ENCODE measurements around the gene PDE11A.
"Not testable (repeated sequence)": the region's sequence is repeated elsewhere in the genome, so short reads cannot be mapped to it uniquely, and the experiment has no call there.

The PDE11A gene

GRCh38 chr2:177808984-177809809 is 263.4 kb downstream of the PDE11A start:
- DNase-seq, result no peak

GRCh38 chr2:177806025-177806424 is 266.6 kb downstream of the PDE11A start:
- no peak for DNase-seq

- no peak for DNase-seq
These were observed 273.0 kb downstream of the PDE11A start for GRCh38 chr2:177799531-177799930.

GRCh38 chr2:177797808-177798207 is 274.8 kb downstream of the PDE11A start:
- DNase-seq, result no peak

GRCh38 chr2:177796654-177797415 is 275.7 kb downstream of the PDE11A start:
- no peak for DNase-seq

- DNase-seq, result no peak
These were observed 276.6 kb downstream of the PDE11A start for GRCh38 chr2:177796011-177796410.

GRCh38 chr2:177785143-177785542 is 287.4 kb downstream of the PDE11A start:
- not testable (repeated sequence) for DNase-seq

GRCh38 chr2:177784745-177785067 is 287.9 kb downstream of the PDE11A start:
- DNase-seq, result no peak

- DNase-seq, result no peak
These were observed 288.5 kb downstream of the PDE11A start for GRCh38 chr2:177783835-177784744.

- DNase-seq, result no peak
These were observed 289.5 kb downstream of the PDE11A start for GRCh38 chr2:177783091-177783490.

- DNase-seq, result no peak
These were observed 290.0 kb downstream of the PDE11A start for GRCh38 chr2:177782613-177783012.

GRCh38 chr2:177778472-177778871 is 294.1 kb downstream of the PDE11A start:
- DNase-seq, result no peak

GRCh38 chr2:177772529-177772928 is 300.0 kb downstream of the PDE11A start:
- no peak for DNase-seq

- DNase-seq, result no peak
These were observed 301.4 kb downstream of the PDE11A start for GRCh38 chr2:177771191-177771590.

- DNase-seq, result no peak
These were observed 304.8 kb downstream of the PDE11A start for GRCh38 chr2:177767768-177768167.

GRCh38 chr2:177765698-177766097 is 306.9 kb downstream of the PDE11A start:
- DNase-seq, result no peak

- peak; percentile 52 for DNase-seq
These were observed 308.9 kb downstream of the PDE11A start for GRCh38 chr2:177763531-177764265.

- DNase-seq, result no peak
These were observed 313.1 kb downstream of the PDE11A start for GRCh38 chr2:177759443-177759842.

- DNase-seq, result no peak
These were observed 313.8 kb downstream of the PDE11A start for GRCh38 chr2:177758591-177759371.

GRCh38 chr2:177756336-177756735 is 316.2 kb downstream of the PDE11A start:
- DNase-seq, result no peak

- no peak for DNase-seq
These were observed 318.1 kb downstream of the PDE11A start for GRCh38 chr2:177754492-177754873.

Data from stimulated activated naive CD4-positive, alpha-beta T cell treated with Interleukin-2 at 50 U/mL for 16 hours (primary cell).